GM19351 (cell line): ENCODE results near the gene SYT2.
"Not testable (repeated sequence)": the region's sequence is repeated elsewhere in the genome, so short reads cannot be mapped to it uniquely, and the experiment has no call there.

ENCODE experiments used
- ATAC-seq: cut with Tn5 transposase; IDR thresholded peaks from one replicate; pipeline ENCODE4 v1.9.1; 2021; ENCODE audit warnings: mild to moderate bottlenecking, moderate library complexity; ENCODE audit not compliant: unreplicated experiment

SYT2 gene

GRCh38 chr1:202599669-202600431 lies 110.4 kb downstream of the SYT2 start:
- ATAC-seq: no peak

GRCh38 chr1:202597090-202597761 lies 113.0 kb downstream of the SYT2 start:
- no peak for ATAC-seq

GRCh38 chr1:202596638-202597037 lies 113.6 kb downstream of the SYT2 start:
- ATAC-seq: no peak

- no peak for ATAC-seq
Measured at GRCh38 chr1:202593845-202594244, 116.4 kb downstream of the SYT2 start.

GRCh38 chr1:202592146-202592545 lies 118.1 kb downstream of the SYT2 start:
- no peak for ATAC-seq

- ATAC-seq: no peak
Measured at GRCh38 chr1:202591515-202591914, 118.7 kb downstream of the SYT2 start.

- no peak for ATAC-seq
Measured at GRCh38 chr1:202590975-202591411, 119.3 kb downstream of the SYT2 start.

GRCh38 chr1:202590126-202590525 lies 120.1 kb downstream of the SYT2 start:
- ATAC-seq: no peak

- ATAC-seq: no peak
Measured at GRCh38 chr1:202589190-202589930, 120.9 kb downstream of the SYT2 start.

GRCh38 chr1:202588503-202589189 lies 121.6 kb downstream of the SYT2 start:
- no peak for ATAC-seq

GRCh38 chr1:202587859-202588485 lies 122.3 kb downstream of the SYT2 start:
- ATAC-seq: no peak

- no peak for ATAC-seq
Measured at GRCh38 chr1:202586871-202587270, 123.4 kb downstream of the SYT2 start.

- ATAC-seq: no peak
Measured at GRCh38 chr1:202586018-202586821, 124.0 kb downstream of the SYT2 start.

GRCh38 chr1:202585590-202585933 lies 124.7 kb downstream of the SYT2 start:
- no peak for ATAC-seq

GRCh38 chr1:202584707-202585589 lies 125.3 kb downstream of the SYT2 start:
- no peak for ATAC-seq

- ATAC-seq: not testable (repeated sequence)
Measured at GRCh38 chr1:202582350-202582749, 127.9 kb downstream of the SYT2 start.

- ATAC-seq: no peak
Measured at GRCh38 chr1:202580619-202581018, 129.6 kb downstream of the SYT2 start.

- no peak for ATAC-seq
Measured at GRCh38 chr1:202579806-202580205, 130.4 kb downstream of the SYT2 start.

GRCh38 chr1:202578565-202578964 lies 131.7 kb downstream of the SYT2 start:
- no peak for ATAC-seq
